GM11168 (cell line): ENCODE results near the gene SHBG.
"Not testable (repeated sequence)": the region's sequence is repeated elsewhere in the genome, so short reads cannot be mapped to it uniquely, and the experiment has no call there.

ENCODE experiments used
- in situ Hi-C: fragments of 300-500 bp; cut with MboI; formaldehyde crosslinking; loops from one replicate; pipeline ENCODE4 v1.12.0; 2022; ENCODE audit warnings: low sequenced_read_pairs; ENCODE audit not compliant: unreplicated experiment

The SHBG gene

GRCh38 chr17:7611635-7612293, 18.2 kb upstream of the SHBG start:
- in situ Hi-C loops: no loop called here

DNA sequence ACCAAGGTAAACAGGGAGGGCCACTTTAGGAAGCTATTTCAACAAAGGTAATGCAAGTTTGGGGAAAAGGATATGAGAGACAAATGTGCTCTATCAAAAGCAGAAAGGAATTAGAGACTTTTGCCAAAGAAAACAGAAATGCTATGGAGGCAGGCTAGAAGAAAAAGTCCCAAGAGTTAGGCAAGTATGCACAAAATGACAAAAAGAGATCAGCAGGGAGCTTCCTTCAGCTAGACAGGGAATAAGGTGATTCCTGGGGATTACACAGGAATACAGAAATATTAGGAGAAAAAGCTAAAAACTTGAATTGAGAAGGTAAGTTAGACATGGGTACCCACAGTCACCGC, 17.7 kb upstream of the SHBG start:
- in situ Hi-C loops: no loop called here

- in situ Hi-C loops: no loop called here
These were observed 16.0 kb upstream of the SHBG start for GRCh38 chr17:7613769-7614424.

- in situ Hi-C loops: no loop called here
These were observed 15.3 kb upstream of the SHBG start, which contains the start of gene FXR2 for GRCh38 chr17:7614425-7615264. FXR2 (minus strand) TSS chr17:7614897; CDS start chr17:7614532, 365 bp downstream.

GRCh38 chr17:7615265-7615747, 14.6 kb upstream of the SHBG start:
- in situ Hi-C loops: no loop called here

DNA sequence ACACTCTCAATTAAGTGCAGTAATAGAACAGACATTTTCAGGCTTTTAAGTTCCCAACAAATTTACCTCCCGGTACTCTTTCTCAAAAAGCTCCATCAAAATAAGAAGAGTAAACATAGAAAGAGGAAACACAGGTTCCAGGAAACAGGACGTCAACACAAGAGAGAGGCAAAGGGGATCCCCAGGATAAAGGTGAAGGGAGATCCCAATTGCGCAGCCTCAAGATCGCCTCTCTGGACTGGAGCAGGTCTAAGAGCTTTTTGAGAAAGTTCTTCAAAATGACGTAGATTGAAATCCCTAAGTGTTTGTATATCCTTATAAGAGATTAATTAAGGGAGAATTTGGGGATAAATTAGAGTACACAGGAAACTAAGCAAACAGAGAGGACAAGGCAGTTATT, 11.3 kb upstream of the SHBG start:
- in situ Hi-C loops: no loop called here

- in situ Hi-C loops: no loop called here
These were observed 9.1 kb upstream of the SHBG start for GRCh38 chr17:7620835-7621234.

GRCh38 chr17:7623661-7624060, 6.3 kb upstream of the SHBG start:
- in situ Hi-C loops: no loop called here

DNA sequence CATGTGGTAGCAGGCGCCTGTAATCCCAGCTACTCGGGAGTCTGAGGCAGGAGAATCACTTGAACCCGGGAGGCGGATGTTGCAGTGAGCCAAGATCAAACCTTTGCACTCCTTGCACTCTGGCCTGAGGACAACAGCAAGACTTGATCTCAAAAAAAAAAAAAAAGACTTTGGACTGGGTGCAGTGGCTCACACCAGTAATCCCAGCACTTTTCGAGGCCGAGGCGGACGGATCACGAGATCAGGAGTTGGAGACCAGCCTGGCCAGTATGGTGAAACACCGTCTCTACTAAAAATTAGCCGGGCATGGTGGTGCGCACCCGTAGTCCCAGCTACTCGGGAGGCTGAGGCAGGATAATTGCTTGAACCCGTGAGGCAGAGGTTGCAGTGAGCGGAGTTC, 4.2 kb upstream of the SHBG start:
- in situ Hi-C loops: not testable (repeated sequence)

DNA sequence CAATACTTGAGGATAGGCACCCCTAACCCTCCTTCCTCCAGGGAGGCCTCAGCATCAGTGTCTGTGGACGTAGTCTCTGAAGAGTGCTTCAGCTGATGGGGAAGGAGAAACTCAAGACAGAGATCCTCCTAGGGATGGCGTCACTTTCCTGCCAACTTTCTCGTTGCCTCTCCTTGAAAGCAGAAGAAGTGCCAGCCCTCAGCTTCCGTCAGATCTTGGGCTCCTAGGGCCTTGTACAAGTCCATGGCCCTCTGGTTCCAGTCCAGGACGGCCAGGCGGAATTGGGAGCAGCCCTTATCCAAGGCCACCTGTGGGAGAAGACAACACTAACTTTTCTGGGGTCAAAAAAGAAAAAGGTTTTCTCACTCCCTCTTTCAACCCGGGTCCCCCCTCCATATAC, 3.6 kb upstream of the SHBG start:
- in situ Hi-C loops: no loop called here

- in situ Hi-C loops: no loop called here
These were observed 3.0 kb upstream of the SHBG start for GRCh38 chr17:7626956-7627249.

- in situ Hi-C loops: no loop called here
These were observed 2.4 kb upstream of the SHBG start, which contains the start of gene SAT2 for GRCh38 chr17:7627250-7628121. SAT2 (minus strand) TSS chr17:7627821; CDS start chr17:7627635, 186 bp downstream.

DNA sequence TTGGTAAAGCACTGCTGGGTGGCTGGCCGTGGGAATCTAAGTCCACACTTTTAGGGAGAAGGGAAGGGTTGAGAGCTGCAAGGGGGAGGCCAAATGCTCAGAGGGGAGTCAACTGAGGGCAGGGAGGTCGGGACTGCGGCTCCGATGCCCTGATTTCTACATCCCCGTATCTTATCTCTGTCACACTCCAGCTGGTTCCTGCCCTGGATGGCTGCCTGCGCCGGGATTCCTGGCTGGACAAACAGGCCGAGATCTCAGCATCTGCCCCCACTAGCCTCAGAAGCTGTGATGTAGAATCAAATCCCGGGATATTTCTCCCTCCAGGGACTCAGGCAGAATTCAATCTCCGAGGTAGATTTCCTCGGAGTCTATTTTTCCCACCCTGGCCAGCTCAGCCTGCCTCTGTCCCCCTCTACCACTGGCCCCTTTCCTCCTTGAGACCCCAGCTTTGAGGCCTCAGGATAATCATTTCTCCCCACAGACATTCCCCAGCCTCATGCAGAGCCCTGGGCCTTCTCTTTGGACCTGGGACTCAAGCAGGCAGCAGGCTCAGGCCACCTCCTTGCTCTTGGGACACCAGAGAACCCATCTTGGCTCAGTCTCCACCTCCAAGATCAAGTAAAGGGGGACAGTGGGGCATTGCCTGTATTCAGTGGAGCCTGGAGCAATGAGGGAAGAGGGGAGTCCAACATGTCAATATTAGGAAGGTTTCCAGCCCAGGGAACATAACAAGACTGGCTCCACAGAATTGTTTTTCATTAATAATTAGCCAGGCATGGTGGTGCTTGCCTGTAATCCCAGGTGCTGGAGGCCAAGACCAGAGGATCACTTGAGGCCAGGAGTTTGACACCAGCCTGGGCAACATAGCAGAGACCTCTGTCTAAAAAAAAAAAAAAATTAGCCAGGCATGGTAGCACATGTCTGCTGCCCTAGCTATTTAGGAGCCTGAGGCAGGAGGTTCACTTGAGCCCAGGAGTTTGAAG, 1.8 kb downstream of the SHBG start:
- in situ Hi-C loops: no loop called here

DNA sequence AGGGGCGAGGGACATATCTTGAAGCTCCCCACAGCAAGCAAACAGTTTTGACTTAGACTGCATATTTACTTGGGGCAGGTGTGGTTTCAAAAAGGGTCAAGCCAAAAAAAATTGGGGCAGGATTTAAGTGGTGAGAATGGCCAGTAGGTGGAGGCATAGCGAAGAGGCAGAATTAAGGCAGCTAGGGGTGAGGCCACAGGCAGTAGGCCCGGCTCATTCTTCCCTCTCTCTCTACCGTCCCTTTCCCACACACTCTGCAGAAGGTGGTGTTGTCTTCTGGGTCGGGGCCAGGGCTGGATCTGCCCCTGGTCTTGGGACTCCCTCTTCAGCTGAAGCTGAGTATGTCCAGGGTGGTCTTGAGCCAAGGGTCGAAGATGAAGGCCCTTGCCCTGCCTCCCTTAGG, 2.6 kb downstream of the SHBG start:
- in situ Hi-C loops: no loop called here

GRCh38 chr17:7633093-7633492, 3.2 kb downstream of the SHBG start:
- in situ Hi-C loops: no loop called here

- in situ Hi-C loops: no loop called here
These were observed 4.4 kb downstream of the SHBG start for GRCh38 chr17:7634384-7634783.

DNA sequence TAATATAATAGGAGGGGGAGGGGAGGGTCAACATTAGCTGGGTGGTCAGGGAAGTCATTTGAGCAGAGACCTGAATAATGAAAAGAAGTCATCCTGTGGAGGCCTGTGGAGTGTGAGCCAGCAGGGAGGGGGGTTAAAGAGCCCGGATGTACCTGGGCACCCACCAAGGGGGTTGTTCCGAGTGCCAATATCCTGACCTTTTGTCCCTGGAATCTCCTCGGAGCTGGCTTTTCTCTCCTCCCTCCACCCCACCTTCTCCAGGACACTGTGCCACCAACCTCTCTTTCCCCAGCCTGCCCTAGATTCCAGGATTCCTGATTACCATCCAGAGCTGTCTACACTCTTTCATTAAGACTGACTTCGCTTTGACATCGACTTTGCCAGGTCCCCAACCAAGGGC, 6.2 kb downstream of the SHBG start:
- in situ Hi-C loops: no loop called here

DNA sequence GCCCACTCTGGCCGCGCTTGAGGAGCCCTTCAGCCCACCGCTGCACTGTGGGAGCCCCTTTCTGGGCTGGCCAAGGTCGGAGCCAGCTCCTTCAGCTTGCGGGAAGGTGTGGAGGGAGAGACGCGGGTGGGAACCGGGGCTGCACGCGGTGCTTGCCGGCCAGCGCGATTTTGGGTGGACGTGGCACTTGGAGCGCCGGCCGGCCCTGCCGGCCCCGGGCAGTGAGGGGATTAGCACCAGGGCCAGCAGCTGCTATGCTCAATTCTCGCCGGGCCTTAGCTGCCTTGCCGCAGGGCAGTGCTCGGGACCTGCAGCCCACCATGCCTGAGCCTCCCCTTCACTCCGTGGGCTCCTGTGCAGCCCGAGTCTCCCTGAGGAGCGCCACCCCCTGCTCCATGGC, 10.8 kb downstream of the SHBG start:
- in situ Hi-C loops: no loop called here

- in situ Hi-C loops: not testable (repeated sequence)
These were observed 11.7 kb downstream of the SHBG start for GRCh38 chr17:7641635-7642034.
